Measurements from ENCODE around the gene ZNF324. TPM values are rescaled to one million over a fixed set of nuclear protein-coding genes. Genes with fewer than 3 reads are reported as not detected.

ZNF324 gene
- 16.3 and 19.1 TPM in 2 replicates for total RNA-seq (2014; rRNA removed; shearing (Covaris generic))
- 5.5 and 6.3 TPM in 2 replicates for polyA plus RNA-seq (2016; fragmentation: Nextera tagmentation; extraction: Ambion mirVana)

- Histone ChIP-seq H4K20me1 (ENCODE audit: insufficient read depth) (no peaks in the 10 kb centered on the region), H3K9me3 (ENCODE audit: low read depth) (no peaks in the 10 kb centered on the region), H3K9me2 (ENCODE audit: insufficient read depth) (no peaks in the 10 kb centered on the region), H3K9ac (peak within 1 kb of the TSS; percentile 80), H3K27ac (peak within 1 kb of the TSS; percentile 47), H3K4me1 (ENCODE audit: insufficient read depth) (peaks cover 5% of the 10 kb centered on the region; the same call in 1 of the 2 replicates), H3K4me2 (ENCODE audit: unreplicated experiment) (peak within 1 kb of the TSS; percentile 91), H3F3A (ENCODE audit: insufficient read depth) (no peaks in the 10 kb centered on the region), H3K36me3 (ENCODE audit: low read depth) (no peaks in the 10 kb centered on the region), H2AFZ (peak within 1 kb of the TSS; percentile 97), H3K79me2 (ENCODE audit: insufficient read depth) (peaks cover 27% of the 10 kb centered on the region), H3K4me3 (peak within 1 kb of the TSS; percentile 81), H3K27me3 (replicated peaks; ENCODE audit: insufficient read depth) (no peaks in the 10 kb centered on the region)
- in situ Hi-C loops (cut with MboI), result no loop called here
- peak; percentile 100 for DNase-seq
- TF ChIP-seq EZH2phosphoT487 (IDR thresholded peaks at IDR 0.05; ENCODE audit: insufficient read depth, low read depth) (no peak), EZH2 (IDR thresholded peaks at IDR 0.05; ENCODE audit: insufficient read depth, poor library complexity, severe bottlenecking) (no peak)
- 1 to 2% methylated on average over 86 to 87 of the region's 92 CpGs for WGBS, 2 experiments (ENCODE audit: low coverage in 1 of 2, low lambda C conversion rate in 2 of 2, missing lambda C conversion rate in 2 of 2)
Measured at GRCh38 chr19:58466760-58467589, at the start of gene ZNF324. Gene ZNF324, plus strand, starts transcription at chr19:58467080. Its CDS starts 2,106 bp downstream, at chr19:58469186.

GRCh38 chr19:58428617-58429016 lies 38.3 kb upstream of the ZNF324 start:
- Histone ChIP-seq H3K9me2 (ENCODE audit: insufficient read depth) (no peaks in the 10 kb centered on the region), H3K4me1 (ENCODE audit: insufficient read depth) (no peaks in the 10 kb centered on the region), H3K36me3 (ENCODE audit: low read depth) (peaks cover 25% of the 10 kb centered on the region), H3K27me3 (replicated peaks; ENCODE audit: insufficient read depth) (no peaks in the 10 kb centered on the region), H3K4me2 (ENCODE audit: unreplicated experiment) (no peak overlapping the region), H3K79me2 (ENCODE audit: insufficient read depth) (peaks cover 11% of the 10 kb centered on the region; the same call in 1 of the 2 replicates), H4K20me1 (ENCODE audit: insufficient read depth) (no peaks in the 10 kb centered on the region), H3K4me3 (no peak overlapping the region), H3K27ac (no peak overlapping the region), H2AFZ (no peak overlapping the region), H3K9me3 (ENCODE audit: low read depth) (peaks cover 17% of the 10 kb centered on the region), H3K9ac (no peak overlapping the region), H3F3A (ENCODE audit: insufficient read depth) (0 out of 2 replicates have a peak, but pooled peaks cover 7% of the 10 kb centered on the region)
- in situ Hi-C loops (cut with MboI), result no loop called here
- 50 to 60% methylated on average over 1 of the region's 1 CpG for WGBS, 2 experiments (ENCODE audit: low coverage in 1 of 2, low lambda C conversion rate in 2 of 2, missing lambda C conversion rate in 2 of 2)
- TF ChIP-seq EZH2phosphoT487 (IDR thresholded peaks at IDR 0.05; ENCODE audit: insufficient read depth, low read depth) (no peak), EZH2 (IDR thresholded peaks at IDR 0.05; ENCODE audit: insufficient read depth, poor library complexity, severe bottlenecking) (no peak)
- DNase-seq, result no peak

- Histone ChIP-seq H4K20me1 (ENCODE audit: insufficient read depth) (no peaks in the 10 kb centered on the region), H3F3A (ENCODE audit: insufficient read depth) (0 out of 2 replicates have a peak, but pooled peaks cover 13% of the 10 kb centered on the region), H3K4me1 (ENCODE audit: insufficient read depth) (no peaks in the 10 kb centered on the region), H3K4me3 (no peak overlapping the region), H3K9me3 (ENCODE audit: low read depth) (peaks cover 21% of the 10 kb centered on the region), H3K9ac (no peak overlapping the region), H2AFZ (no peak overlapping the region), H3K27me3 (replicated peaks; ENCODE audit: insufficient read depth) (no peaks in the 10 kb centered on the region), H3K9me2 (ENCODE audit: insufficient read depth) (no peaks in the 10 kb centered on the region), H3K79me2 (ENCODE audit: insufficient read depth) (peaks cover 14% of the 10 kb centered on the region; the same call in 1 of the 2 replicates), H3K27ac (no peak overlapping the region), H3K4me2 (ENCODE audit: unreplicated experiment) (no peak overlapping the region), H3K36me3 (ENCODE audit: low read depth) (peaks cover 36% of the 10 kb centered on the region)
- DNase-seq, result peak; percentile 39
- in situ Hi-C loops (cut with MboI), result no loop called here
- no peak for TF ChIP-seq EZH2 (IDR thresholded peaks at IDR 0.05; ENCODE audit: insufficient read depth, poor library complexity, severe bottlenecking)
- no peak for TF ChIP-seq EZH2phosphoT487 (IDR thresholded peaks at IDR 0.05; ENCODE audit: insufficient read depth, low read depth)
Measured at GRCh38 chr19:58429745-58430144, 37.1 kb upstream of the ZNF324 start.

- no peaks in the 10 kb centered on the region for H4K20me1 ChIP-seq (ENCODE audit: insufficient read depth)
- peaks cover 35% of the 10 kb centered on the region for H3K79me2 ChIP-seq (ENCODE audit: insufficient read depth)
- H3K36me3 ChIP-seq (ENCODE audit: low read depth), result peaks cover 57% of the 10 kb centered on the region
- no peak overlapping the region for H3K4me3 ChIP-seq
- H3K4me1 ChIP-seq (ENCODE audit: insufficient read depth), result no peaks in the 10 kb centered on the region
- DNase-seq, result peak; percentile 26
- TF ChIP-seq EZH2phosphoT487 (IDR thresholded peaks at IDR 0.05; ENCODE audit: insufficient read depth, low read depth) (no peak), EZH2 (IDR thresholded peaks at IDR 0.05; ENCODE audit: insufficient read depth, poor library complexity, severe bottlenecking) (no peak)
- no peaks in the 10 kb centered on the region for H3K27me3 ChIP-seq (replicated peaks; ENCODE audit: insufficient read depth)
- peaks cover 17% of the 10 kb centered on the region for H3K9me3 ChIP-seq (ENCODE audit: low read depth)
- H3K4me2 ChIP-seq (ENCODE audit: unreplicated experiment), result no peak overlapping the region
- 85 to 94% methylated on average over 2 of the region's 2 CpGs for whole genome bisulfite sequencing, 2 experiments (ENCODE audit: low coverage in 1 of 2, low lambda C conversion rate in 2 of 2, missing lambda C conversion rate in 2 of 2)
- no peaks in the 10 kb centered on the region for H3K9me2 ChIP-seq (ENCODE audit: insufficient read depth)
- no peak overlapping the region for H3K27ac ChIP-seq
- in situ Hi-C loops (cut with MboI), result no loop called here
- no peak overlapping the region for H2AFZ ChIP-seq
- H3K9ac ChIP-seq, result no peak overlapping the region
- H3F3A ChIP-seq (ENCODE audit: insufficient read depth), result 0 out of 2 replicates have a peak, but pooled peaks cover 13% of the 10 kb centered on the region
Measured at GRCh38 chr19:58434217-58434616, 32.7 kb upstream of the ZNF324 start.
